ENCODE measurements around the gene GARIN5B. TPM values are rescaled to one million over a fixed set of nuclear protein-coding genes. Genes with fewer than 3 reads are reported as not detected.

Gene GARIN5B
- total and polyA plus RNA-seq, 2 donors (not counting 1 experiment from before 2014, with no cell fraction given) = not detected

GRCh38 chr19:55406091-55406825 is 43.2 kb upstream of the GARIN5B start:
- 87% methylated on average over 9 of the region's 14 CpGs for WGBS (ENCODE audit: insufficient coverage)
- peak overlapping the region; percentile 98 for H3K4me3 Mint-ChIP-seq
- Histone ChIP-seq H3K27me3 (replicated peaks in 1 of 4; ENCODE audit: control extremely low read depth in 1 of 4, control insufficient read depth in 3 of 4, insufficient read depth in 4 of 4, low read length in 3 of 4) (no peaks in the 10 kb centered on the region), H3K36me3 (replicated peaks in 1 of 2; ENCODE audit: control extremely low read depth in 1 of 2, control insufficient read depth in 1 of 2, extremely low read depth in 1 of 2, insufficient read depth in 2 of 2, low read length in 1 of 2) (peaks cover 0 to 42% of the 10 kb centered on the region in 2 experiments), H3K79me2 (ENCODE audit: control insufficient read depth, insufficient read depth, low read length) (peaks cover 25% of the 10 kb centered on the region), H4K20me1 (ENCODE audit: control insufficient read depth, insufficient read depth, low read length, poor library complexity, severe bottlenecking) (peaks cover 11% of the 10 kb centered on the region), H3K27ac (ENCODE audit: low read length in 2 of 2) (no peak overlapping the region), H3K4me1 (ENCODE audit: control insufficient read depth in 2 of 2, insufficient read depth in 2 of 2, low read length in 2 of 2) (peaks cover 11 to 25% of the 10 kb centered on the region in 2 donors), H3K9me3 (ENCODE audit: control extremely low read depth in 1 of 3, control insufficient read depth in 2 of 3, insufficient read depth in 1 of 3, low read length in 2 of 3) (peaks cover 0 to 20% (median 3%) of the 10 kb centered on the region in 3 donors), H2AFZ (ENCODE audit: insufficient read depth, low read depth, low read length, poor library complexity, severe bottlenecking) (no peak overlapping the region), H3K4me3 (ENCODE audit: control extremely low read depth in 1 of 5, extremely low read depth in 1 of 5, insufficient read depth in 1 of 5, low read depth in 2 of 5, low read length in 4 of 5) (peak overlapping the region in 3 of 5 experiments; percentile 77 to 89 (median 79)), H3K9ac (ENCODE audit: low read length) (peak overlapping the region; percentile 79), H3K4me2 (replicated peaks; ENCODE audit: low read depth, low read length, poor library complexity, severe bottlenecking) (peak overlapping the region; percentile 90)
- peaks cover 6% of the 10 kb centered on the region for H3K9me3 Mint-ChIP-seq (ENCODE audit: insufficient read depth)
- CTCF ChIA-PET = interaction anchor here (0.5 to 0.7 kb wide), 2 partner anchors 11 to 305 kb away, joined by 3 read pairs; no protein-coding TSS in a partner anchor
- peaks cover 32% of the 10 kb centered on the region for H3K4me1 Mint-ChIP-seq
- TF ChIP-seq CTCF (IDR thresholded peaks at IDR 0.05) (no peak), EZH2 (IDR thresholded peaks at IDR 0.05; ENCODE audit: borderline replicate concordance, insufficient read depth, low read depth, low read length, poor library complexity, severe bottlenecking) (no peak)
- intact Hi-C loops (cut with micrococcal nuclease) = loop anchor here (5.0 kb wide), 4 partner anchors 56 to 236 kb away; partner anchors contain the start of genes C19orf85, FIZ1, ISOC2 and ZNF580
- peak overlapping the region; percentile 88 for H3K27ac Mint-ChIP-seq
- no peak for ATAC-seq (ENCODE audit: low read depth)
- POLR2A ChIA-PET = interaction anchor here (0.6 to 2.3 kb wide), 3 partner anchors 67 to 147 kb away, joined by 3 to 11 read pairs (median 3); partner anchors contain the start of genes KMT5C, PPP6R1 and ZNF628
- no peaks in the 10 kb centered on the region for H3K27me3 Mint-ChIP-seq
- DNase-seq = no peak

Measured in B cell (primary cell).